HepG2 (cell line): Measurements from ENCODE around the gene SLC17A9. TPM values are rescaled to one million over a fixed set of nuclear protein-coding genes. Genes with fewer than 3 reads are reported as not detected.

Experiments
- ETV6 ChIP-seq: sonication (generic); formaldehyde crosslinking; conservative IDR thresholded peaks from 2 replicates; pipeline ENCODE4 v1.4.0; 2020; ENCODE audit warnings: missing genetic modification reagents
- FLYWCH1 ChIP-seq: sonication (generic); formaldehyde crosslinking; IDR thresholded peaks from 2 replicates; pipeline ENCODE4 v1.8.1; 2023; ENCODE audit warnings: mild to moderate bottlenecking, missing genetic modification reagents
- HDAC6 ChIP-seq: fragments of 200-600 bp; sonication (generic); IDR thresholded peaks from 2 replicates; pipeline ENCODE4 v1.7.0; 2017; ENCODE audit warnings: mild to moderate bottlenecking, antibody characterized with exemption, low read length, low read depth
- HNRNPH1 ChIP-seq: fragments of 200-400 bp; formaldehyde crosslinking; optimal IDR thresholded peaks from 2 replicates; pipeline ENCODE3; 2017; ENCODE audit warnings: mild to moderate bottlenecking, low read depth, low read length
- KDM4B ChIP-seq: sonication (generic); formaldehyde crosslinking; IDR thresholded peaks from 2 replicates; pipeline ENCODE4 v1.4.0; 2020; ENCODE audit warnings: missing genetic modification reagents
- MAFF ChIP-seq: IDR thresholded peaks from 2 replicates; pipeline ENCODE4 v1.6.1; 2011; ENCODE audit warnings: low read depth, low read length, improper control_type of control experiment
- PHF21A ChIP-seq: sonication (generic); formaldehyde crosslinking; IDR thresholded peaks from 2 replicates; pipeline ENCODE4 v1.5.0; 2020; ENCODE audit warnings: mild to moderate bottlenecking, missing genetic modification reagents
- SUZ12 ChIP-seq: fragments of 150-350 bp; IDR thresholded peaks from 2 replicates; pipeline ENCODE4 v1.6.1; 2014; ENCODE audit warnings: low read depth, low read length
- THRA ChIP-seq: sonication (generic); formaldehyde crosslinking; IDR thresholded peaks from 2 replicates; pipeline ENCODE4 v1.4.0; 2020; ENCODE audit warnings: missing genetic modification reagents, borderline replicate concordance
- ZFX ChIP-seq: sonication (generic); formaldehyde crosslinking; IDR thresholded peaks from 2 replicates; pipeline ENCODE4 v1.4.0; 2020; ENCODE audit warnings: mild to moderate bottlenecking, low read depth, missing genetic modification reagents, moderate library complexity
- ZNF121 ChIP-seq: sonication (generic); formaldehyde crosslinking; IDR thresholded peaks from 2 replicates; pipeline ENCODE4 v1.5.0; 2020; ENCODE audit warnings: mild to moderate bottlenecking, missing genetic modification reagents
- ZNF761 ChIP-seq: sonication (generic); formaldehyde crosslinking; conservative IDR thresholded peaks from 2 replicates; pipeline ENCODE4 v1.4.0; 2020; ENCODE audit warnings: mild to moderate bottlenecking, missing genetic modification reagents
- polyA plus RNA-seq, 8 experiments: library from polyadenylated mRNA; depleted of rRNA in 3 of 8; stranded (reverse) in 7 of 8; unstranded in 1 of 8; fragments of >200 nt; fragmentation: Illumina TruSeq in 4 of 8; extraction: Trizol in 4 of 8; gene quantifications; 2 replicates each; pipeline versions ENCODE4 v1.2.1 to v1.2.3, GENCODE V29; 2011 to 2016; ENCODE audit warnings: low read depth in 4 of 8, missing spikeins in 1 of 8, mixed read lengths in 1 of 8; ENCODE audit not compliant: insufficient read depth in 1 of 8
- total RNA-seq, 5 experiments: library from RNA; depleted of rRNA; stranded (reverse); fragments of >200 nt; fragmentation: Illumina TruSeq; extraction: Trizol; gene quantifications; 2 replicates each; pipeline ENCODE4 v1.2.3, GENCODE V29; 2016; ENCODE audit warnings: low read depth in 1 of 5
- TF ChIP-seq, protein P1 (sequence below): sonication (generic); formaldehyde crosslinking; IDR thresholded peaks from 2 replicates; pipeline ENCODE4 v1.8.1; 2023; ENCODE audit warnings: mild to moderate bottlenecking, missing genetic modification reagents, borderline replicate concordance
- TF ChIP-seq, protein P2 (sequence below): sonication (generic); formaldehyde crosslinking; IDR thresholded peaks from 2 replicates; pipeline ENCODE4 v1.8.1; 2023; ENCODE audit warnings: mild to moderate bottlenecking, missing genetic modification reagents
- TF ChIP-seq, protein P3 (sequence below): sonication (generic); formaldehyde crosslinking; conservative IDR thresholded peaks from 2 replicates; pipeline ENCODE4 v1.4.0; 2020; ENCODE audit warnings: missing genetic modification reagents

The SLC17A9 gene
- total and polyA plus RNA-seq, 2 of the 13 experiments (the other 11 are each of a cell fraction or from before 2014, with no cell fraction given), result 110 to 191 TPM

- TF ChIP-seq HDAC6, result no peak
- no peak for TF ChIP-seq HNRNPH1
- TF ChIP-seq THRA (CRISPR knock-in tag), result no peak
- no peak for TF ChIP-seq SUZ12
- peak; percentile 30; the same call in 1 of the 2 replicates for TF ChIP-seq PHF21A (CRISPR knock-in tag)
- no peak for TF ChIP-seq MAFF
- no peak for TF ChIP-seq KDM4B (CRISPR knock-in tag)
- TF ChIP-seq, protein P1, sequence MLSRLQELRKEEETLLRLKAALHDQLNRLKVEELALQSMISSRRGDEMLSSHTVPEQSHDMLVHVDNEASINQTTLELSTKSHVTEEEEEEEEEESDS (CRISPR knock-in tag), result no peak
- TF ChIP-seq ZFX (CRISPR knock-in tag), result no peak; the same call in 1 of the 2 replicates
- TF ChIP-seq, protein P2, sequence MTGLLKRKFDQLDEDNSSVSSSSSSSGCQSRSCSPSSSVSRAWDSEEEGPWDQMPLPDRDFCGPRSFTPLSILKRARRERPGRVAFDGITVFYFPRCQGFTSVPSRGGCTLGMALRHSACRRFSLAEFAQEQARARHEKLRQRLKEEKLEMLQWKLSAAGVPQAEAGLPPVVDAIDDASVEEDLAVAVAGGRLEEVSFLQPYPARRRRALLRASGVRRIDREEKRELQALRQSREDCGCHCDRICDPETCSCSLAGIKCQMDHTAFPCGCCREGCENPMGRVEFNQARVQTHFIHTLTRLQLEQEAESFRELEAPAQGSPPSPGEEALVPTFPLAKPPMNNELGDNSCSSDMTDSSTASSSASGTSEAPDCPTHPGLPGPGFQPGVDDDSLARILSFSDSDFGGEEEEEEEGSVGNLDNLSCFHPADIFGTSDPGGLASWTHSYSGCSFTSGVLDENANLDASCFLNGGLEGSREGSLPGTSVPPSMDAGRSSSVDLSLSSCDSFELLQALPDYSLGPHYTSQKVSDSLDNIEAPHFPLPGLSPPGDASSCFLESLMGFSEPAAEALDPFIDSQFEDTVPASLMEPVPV, result no peak
- no peak for TF ChIP-seq ZNF761 (CRISPR knock-in tag)
- peak; percentile 24; the same call in 1 of the 2 replicates for TF ChIP-seq ETV6 (CRISPR knock-in tag)
- TF ChIP-seq FLYWCH1 (CRISPR knock-in tag), result no peak
- TF ChIP-seq ZNF121 (CRISPR knock-in tag), result 0 out of 2 replicates have a peak, but pooled peaks have one; percentile 8
- TF ChIP-seq, protein P3, sequence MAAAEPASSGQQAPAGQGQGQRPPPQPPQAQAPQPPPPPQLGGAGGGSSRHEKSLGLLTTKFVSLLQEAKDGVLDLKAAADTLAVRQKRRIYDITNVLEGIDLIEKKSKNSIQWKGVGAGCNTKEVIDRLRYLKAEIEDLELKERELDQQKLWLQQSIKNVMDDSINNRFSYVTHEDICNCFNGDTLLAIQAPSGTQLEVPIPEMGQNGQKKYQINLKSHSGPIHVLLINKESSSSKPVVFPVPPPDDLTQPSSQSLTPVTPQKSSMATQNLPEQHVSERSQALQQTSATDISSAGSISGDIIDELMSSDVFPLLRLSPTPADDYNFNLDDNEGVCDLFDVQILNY (CRISPR knock-in tag), result no peak
Measured at GRCh38 chr20:62938105-62938888, 14.2 kb upstream of the SLC17A9 start, which contains the start of gene GID8 (continued).
